Activated naive CD8-positive, alpha-beta T cell (primary cell): ENCODE results near the gene ADCY3.

Experiments
- H3K27ac Mint-ChIP-seq: one replicate; pipeline ENCODE4 v1.8.0; 2021; ENCODE audit warnings: mixed read lengths
- H3K27me3 Mint-ChIP-seq: one replicate; pipeline ENCODE4 v1.8.0; 2021; ENCODE audit warnings: mixed read lengths
- H3K36me3 Mint-ChIP-seq: one replicate; pipeline ENCODE4 v1.8.0; 2021; ENCODE audit warnings: mixed read lengths
- H3K4me1 Mint-ChIP-seq: one replicate; pipeline ENCODE4 v1.8.0; 2021; ENCODE audit warnings: low read depth, mixed read lengths
- H3K4me3 Mint-ChIP-seq: one replicate; pipeline ENCODE4 v1.8.0; 2021; ENCODE audit warnings: mild to moderate bottlenecking, mixed read lengths
- H3K9me3 Mint-ChIP-seq: one replicate; pipeline ENCODE4 v1.8.0; 2021; ENCODE audit warnings: low read depth, mixed read lengths

ADCY3 gene

DNA sequence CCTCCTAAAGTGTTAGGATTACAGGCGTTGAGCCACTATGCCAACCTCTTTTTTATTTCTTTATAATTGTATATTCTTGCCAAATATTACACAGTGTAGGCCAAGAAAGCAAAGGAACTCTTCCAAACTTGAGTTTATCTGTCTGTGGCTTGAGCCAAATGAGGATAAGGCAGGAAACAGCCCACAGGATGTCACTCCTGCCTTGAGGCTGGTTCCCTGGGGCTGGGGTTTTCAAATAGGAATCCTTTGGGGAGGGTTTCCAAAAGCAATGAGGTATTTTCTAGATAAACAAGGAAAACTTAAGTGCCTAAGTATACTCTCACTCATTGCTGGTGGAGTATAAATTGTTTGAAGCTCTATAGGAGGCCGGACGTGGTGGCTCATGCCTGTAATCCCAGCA lies 56.4 kb downstream of the ADCY3 start:
- Mint-ChIP-seq H3K27me3 (no peaks in the 10 kb centered on the region), H3K4me3 (no peak overlapping the region), H3K36me3 (peaks cover 12% of the 10 kb centered on the region), H3K27ac (no peak overlapping the region), H3K4me1 (no peaks in the 10 kb centered on the region), H3K9me3 (no peaks in the 10 kb centered on the region)

DNA sequence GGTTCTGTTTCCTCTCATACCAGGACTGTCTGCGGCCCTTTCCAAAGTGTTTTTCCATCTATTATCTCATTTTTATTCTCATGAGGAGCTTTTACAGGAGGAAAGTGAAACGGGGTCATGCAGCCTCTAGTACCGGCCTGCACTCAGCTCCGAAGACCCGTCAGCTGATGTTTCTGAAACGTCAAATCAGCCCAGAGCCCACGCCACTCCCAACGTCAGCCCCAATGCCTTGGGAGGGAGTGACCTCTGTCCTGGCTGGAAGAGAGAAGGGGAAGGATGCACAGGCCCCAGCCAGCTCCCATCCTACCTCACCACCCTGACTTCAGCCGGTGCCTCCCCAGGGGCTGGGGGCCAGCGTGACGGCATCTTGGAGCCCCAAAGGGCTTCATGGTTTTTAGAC lies 58.5 kb downstream of the ADCY3 start:
- H3K36me3 Mint-ChIP-seq: no peaks in the 10 kb centered on the region
- H3K27ac Mint-ChIP-seq: no peak overlapping the region
- no peaks in the 10 kb centered on the region for H3K27me3 Mint-ChIP-seq
- no peaks in the 10 kb centered on the region for H3K9me3 Mint-ChIP-seq
- H3K4me3 Mint-ChIP-seq: no peak overlapping the region
- no peaks in the 10 kb centered on the region for H3K4me1 Mint-ChIP-seq

DNA sequence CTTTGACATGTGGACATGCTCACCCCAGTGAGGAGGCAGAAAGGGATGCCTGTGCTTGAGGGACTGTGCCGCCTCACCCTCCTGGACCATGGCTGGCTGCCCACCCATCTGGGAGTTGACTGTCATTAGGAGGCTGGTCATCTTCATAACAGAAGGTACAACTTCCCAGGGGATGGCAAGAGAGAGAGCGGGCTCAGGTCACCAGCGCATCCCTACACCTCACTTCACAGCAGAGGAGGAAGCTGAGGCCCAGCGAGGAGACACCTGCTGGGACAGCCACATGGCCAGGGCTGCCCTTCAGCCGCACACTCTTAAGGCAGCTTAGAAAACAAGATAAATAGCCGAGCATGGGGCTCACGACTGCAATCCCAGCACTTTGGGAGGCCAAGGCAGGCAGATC lies 59.4 kb downstream of the ADCY3 start:
- no peak overlapping the region for H3K27ac Mint-ChIP-seq
- no peaks in the 10 kb centered on the region for H3K4me1 Mint-ChIP-seq
- no peaks in the 10 kb centered on the region for H3K9me3 Mint-ChIP-seq
- no peaks in the 10 kb centered on the region for H3K36me3 Mint-ChIP-seq
- H3K27me3 Mint-ChIP-seq: no peaks in the 10 kb centered on the region
- no peak overlapping the region for H3K4me3 Mint-ChIP-seq

DNA sequence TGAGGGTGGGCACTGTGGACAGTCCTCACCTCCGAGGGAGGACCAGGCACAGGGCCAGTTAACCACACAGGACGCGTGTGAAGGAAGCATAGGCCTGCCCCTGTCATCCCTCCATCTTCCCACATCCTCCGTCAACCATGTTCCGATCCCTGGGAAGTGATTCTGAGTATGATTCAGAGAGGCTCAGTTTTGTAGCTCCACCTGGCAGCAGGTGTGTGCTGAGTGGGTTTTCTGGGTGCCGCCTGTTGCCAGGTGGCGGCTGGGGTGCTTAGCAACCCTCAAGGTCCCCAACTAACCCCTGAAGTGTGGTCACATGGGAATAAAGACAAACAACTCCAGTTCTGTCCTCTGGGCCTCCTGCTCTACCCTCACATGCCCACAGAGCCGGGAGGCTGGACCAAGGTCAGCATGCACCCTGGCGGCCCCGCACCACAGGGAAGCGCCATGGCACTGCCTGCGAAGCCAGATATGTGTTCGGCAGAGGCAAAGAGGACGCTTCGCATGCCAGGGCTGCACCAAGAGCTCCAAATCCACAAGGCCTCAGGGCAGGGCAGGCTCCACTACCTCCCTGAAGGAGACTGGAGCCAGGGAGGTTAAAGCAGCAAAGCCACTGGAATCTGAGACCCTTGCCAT lies 60.0 kb downstream of the ADCY3 start:
- Mint-ChIP-seq H3K9me3 (no peaks in the 10 kb centered on the region), H3K36me3 (peaks cover 2% of the 10 kb centered on the region), H3K4me1 (no peaks in the 10 kb centered on the region), H3K4me3 (no peak overlapping the region), H3K27ac (no peak overlapping the region), H3K27me3 (no peaks in the 10 kb centered on the region)

DNA sequence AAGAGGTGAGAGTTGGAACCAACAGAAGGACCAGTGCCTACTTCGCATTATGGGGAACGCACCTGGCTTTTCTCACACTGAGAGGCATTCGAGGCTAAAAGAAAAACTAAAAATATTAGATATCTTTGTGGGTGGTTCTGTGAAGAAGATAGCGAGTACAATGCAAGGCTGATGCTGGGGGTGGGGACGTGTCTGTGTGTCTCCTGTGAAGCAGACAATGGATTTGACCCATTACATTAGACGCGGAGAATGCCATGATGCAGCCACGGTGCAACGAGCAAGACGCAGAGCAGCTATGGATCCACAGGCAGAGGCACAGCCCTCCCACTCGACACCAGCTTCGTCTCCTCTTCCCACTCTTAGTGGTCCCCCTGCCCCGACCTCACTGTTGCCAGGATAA lies 61.0 kb downstream of the ADCY3 start:
- Mint-ChIP-seq H3K27ac (no peak overlapping the region), H3K36me3 (peaks cover 4% of the 10 kb centered on the region), H3K4me3 (no peak overlapping the region), H3K9me3 (no peaks in the 10 kb centered on the region), H3K27me3 (no peaks in the 10 kb centered on the region), H3K4me1 (no peaks in the 10 kb centered on the region)

DNA sequence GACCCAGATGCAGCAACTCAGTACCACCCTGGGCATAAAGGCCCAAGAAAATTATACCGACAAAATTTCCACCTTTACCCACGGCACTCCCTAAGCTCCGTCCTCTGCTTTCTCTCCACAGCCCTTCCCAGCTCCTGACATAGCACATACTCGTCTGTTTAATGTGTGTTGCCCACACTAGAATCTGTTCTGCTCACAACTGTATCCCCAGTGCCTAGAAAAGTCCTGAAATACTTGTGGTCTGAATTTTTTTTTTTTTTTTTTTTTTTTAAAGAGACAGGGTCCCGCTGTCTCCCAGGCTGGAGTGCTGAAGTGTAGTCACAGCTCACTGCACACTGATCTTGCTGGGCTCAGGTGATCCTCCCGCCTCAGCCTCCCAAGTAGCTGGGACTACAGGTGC lies 62.3 kb downstream of the ADCY3 start:
- no peaks in the 10 kb centered on the region for H3K27me3 Mint-ChIP-seq
- H3K9me3 Mint-ChIP-seq: no peaks in the 10 kb centered on the region
- no peaks in the 10 kb centered on the region for H3K4me1 Mint-ChIP-seq
- peaks cover 4% of the 10 kb centered on the region for H3K36me3 Mint-ChIP-seq
- H3K4me3 Mint-ChIP-seq: no peak overlapping the region
- no peak overlapping the region for H3K27ac Mint-ChIP-seq

DNA sequence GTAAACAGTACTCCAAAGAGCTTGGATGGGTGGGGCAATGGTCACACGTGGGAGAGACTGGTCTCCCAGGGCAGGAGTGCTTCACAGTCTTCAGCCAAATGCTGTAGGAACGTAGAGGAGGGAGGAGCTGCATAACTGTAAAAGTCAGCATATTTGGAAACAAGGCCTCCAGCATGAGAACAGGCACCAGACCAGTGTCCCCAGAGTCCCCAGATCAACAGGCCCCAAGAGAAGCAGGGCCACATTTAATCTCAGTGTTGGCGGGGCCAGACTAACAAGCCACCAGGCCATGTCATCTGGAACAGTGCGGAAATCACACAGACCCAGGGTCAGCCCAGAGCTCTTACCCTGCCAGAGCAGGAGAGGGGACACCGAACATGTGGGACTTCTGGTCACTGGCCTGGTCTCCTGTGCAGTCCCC lies 63.2 kb downstream of the ADCY3 start:
- no peak overlapping the region for H3K27ac Mint-ChIP-seq
- no peaks in the 10 kb centered on the region for H3K9me3 Mint-ChIP-seq
- no peaks in the 10 kb centered on the region for H3K27me3 Mint-ChIP-seq
- H3K36me3 Mint-ChIP-seq: peaks cover 4% of the 10 kb centered on the region
- no peaks in the 10 kb centered on the region for H3K4me1 Mint-ChIP-seq
- H3K4me3 Mint-ChIP-seq: no peak overlapping the region

DNA sequence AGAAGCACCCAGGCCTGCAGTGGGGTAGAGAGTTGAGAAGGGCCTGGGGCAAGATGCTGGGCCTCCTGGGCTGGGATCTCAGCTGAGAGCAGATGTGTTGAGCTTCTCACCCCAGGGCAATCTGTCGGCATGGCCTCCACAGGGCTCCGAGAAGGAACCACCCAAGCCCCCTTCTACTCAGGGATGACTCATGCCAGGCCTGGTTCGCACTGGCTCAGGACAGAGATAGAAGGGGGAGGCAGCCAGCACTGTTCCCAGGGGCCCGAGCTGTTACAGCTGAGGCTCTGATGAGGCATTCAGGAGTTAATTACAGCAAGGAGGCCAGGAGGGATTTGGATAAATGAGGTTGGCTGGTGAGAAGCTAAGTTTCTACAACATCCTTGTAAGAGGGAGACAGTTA lies 64.3 kb downstream of the ADCY3 start:
- Mint-ChIP-seq H3K27me3 (no peaks in the 10 kb centered on the region), H3K4me1 (no peaks in the 10 kb centered on the region), H3K36me3 (peaks cover 4% of the 10 kb centered on the region), H3K27ac (no peak overlapping the region), H3K9me3 (no peaks in the 10 kb centered on the region), H3K4me3 (no peak overlapping the region)

DNA sequence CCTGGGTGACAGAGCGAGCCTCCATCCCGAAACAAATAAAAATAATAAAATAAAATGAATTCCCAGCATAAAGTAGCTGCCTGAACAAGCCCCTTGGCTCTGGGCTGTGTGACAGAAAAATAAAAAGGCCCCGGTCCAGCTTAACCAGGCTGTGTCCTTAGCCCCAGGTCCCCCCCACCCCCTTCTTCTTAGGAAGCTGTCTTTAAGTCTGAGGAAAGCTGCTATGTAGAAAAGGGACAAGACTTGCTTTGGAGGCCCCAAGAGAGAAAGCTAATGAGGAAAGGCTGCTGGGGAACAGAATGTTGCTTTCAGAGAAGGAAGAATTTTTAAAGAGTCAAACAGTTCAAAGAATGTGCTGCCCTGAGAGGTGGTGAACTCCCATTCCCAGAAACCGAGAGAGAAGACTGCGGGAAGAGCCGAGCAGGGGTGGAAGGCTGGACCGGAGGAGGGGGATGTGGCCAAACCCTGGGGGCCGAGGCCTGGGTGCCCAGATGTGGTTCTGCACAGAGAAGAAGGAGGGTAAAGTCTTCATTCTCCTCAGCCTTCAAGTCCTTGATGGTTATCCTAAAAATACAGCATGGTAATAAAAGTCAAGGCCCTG lies 64.9 kb downstream of the ADCY3 start:
- Mint-ChIP-seq H3K27ac (no peak overlapping the region), H3K36me3 (peaks cover 7% of the 10 kb centered on the region), H3K9me3 (no peaks in the 10 kb centered on the region), H3K27me3 (no peaks in the 10 kb centered on the region), H3K4me1 (no peaks in the 10 kb centered on the region), H3K4me3 (no peak overlapping the region)

DNA sequence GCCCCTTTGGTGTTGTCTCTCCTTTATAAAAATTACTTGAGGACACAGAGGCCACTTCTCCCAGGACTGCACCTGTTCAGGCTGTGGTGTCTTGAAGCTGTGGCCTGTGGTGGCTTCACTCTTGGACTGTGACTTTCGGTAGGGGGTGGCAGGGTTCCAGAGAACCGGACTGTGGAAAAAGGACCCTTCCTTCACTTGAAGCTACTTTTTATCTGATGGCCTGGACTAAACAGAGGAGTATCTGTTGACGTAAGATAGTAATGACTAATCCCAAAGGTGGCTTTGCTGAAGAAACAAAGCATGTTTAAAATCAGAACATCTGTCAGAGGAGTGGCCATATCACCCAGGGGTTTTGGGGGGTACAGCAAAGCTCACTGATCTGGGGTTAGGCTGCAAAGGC lies 66.0 kb downstream of the ADCY3 start:
- Mint-ChIP-seq H3K27me3 (no peaks in the 10 kb centered on the region), H3K9me3 (no peaks in the 10 kb centered on the region), H3K4me3 (no peak overlapping the region), H3K36me3 (peaks cover 7% of the 10 kb centered on the region), H3K4me1 (no peaks in the 10 kb centered on the region), H3K27ac (no peak overlapping the region)

DNA sequence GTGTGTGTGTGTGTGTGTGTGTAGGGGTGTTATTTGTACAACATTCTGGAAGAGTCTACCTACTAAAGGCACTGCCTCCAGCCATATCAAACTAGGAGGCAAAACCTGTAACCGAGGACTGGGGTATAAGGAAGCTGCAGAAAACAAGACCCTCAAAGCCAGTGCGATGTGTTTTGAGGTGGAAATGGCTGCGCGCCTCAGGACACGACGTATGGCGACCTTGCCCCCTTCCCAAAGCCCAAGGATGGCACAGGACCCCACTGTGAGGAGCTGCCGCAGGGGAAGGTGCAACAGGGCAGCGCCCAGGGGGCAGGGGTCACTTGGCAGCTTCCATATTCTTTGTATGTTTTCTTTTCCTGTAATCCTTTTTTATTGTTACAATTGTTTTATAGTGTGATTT lies 67.0 kb downstream of the ADCY3 start:
- Mint-ChIP-seq H3K9me3 (no peaks in the 10 kb centered on the region), H3K27ac (no peak overlapping the region), H3K4me1 (no peaks in the 10 kb centered on the region)

DNA sequence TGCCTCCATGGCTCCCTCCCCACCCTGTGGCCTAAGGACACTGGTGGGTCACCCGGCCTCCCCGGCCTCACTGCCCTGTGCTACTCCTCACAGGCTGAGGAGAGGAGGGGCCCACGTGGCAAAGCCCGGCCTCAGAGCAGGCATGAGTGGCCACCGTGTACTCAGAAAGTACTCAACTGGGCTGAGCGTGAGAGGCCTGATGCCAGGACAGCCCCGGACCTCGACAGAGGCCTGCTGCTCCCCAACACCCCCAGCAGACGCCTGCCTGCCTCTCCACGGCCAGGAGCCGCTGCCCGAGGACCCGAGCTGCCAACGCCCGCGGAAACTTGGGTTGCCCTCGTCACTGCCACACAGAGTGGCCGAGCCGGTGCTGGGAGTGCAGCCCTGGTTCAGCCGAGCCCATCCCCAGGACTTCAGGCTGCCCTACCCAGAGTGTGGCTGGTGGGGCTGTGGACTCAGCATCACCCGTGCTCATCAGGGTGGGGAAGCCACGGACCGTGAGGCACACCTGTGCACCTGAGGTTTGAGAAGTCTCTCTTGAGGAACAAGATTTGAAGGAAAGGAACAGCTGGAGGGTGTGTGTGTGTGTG lies 67.5 kb downstream of the ADCY3 start:
- Mint-ChIP-seq H3K27me3 (no peaks in the 10 kb centered on the region), H3K4me1 (no peaks in the 10 kb centered on the region), H3K4me3 (no peak overlapping the region), H3K27ac (no peak overlapping the region), H3K36me3 (peaks cover 7% of the 10 kb centered on the region), H3K9me3 (no peaks in the 10 kb centered on the region)

More for the DNA sequence above, 67.0 kb downstream of the ADCY3 start:
- Mint-ChIP-seq H3K27me3 (no peaks in the 10 kb centered on the region), H3K4me3 (no peak overlapping the region), H3K36me3 (peaks cover 7% of the 10 kb centered on the region)

DNA sequence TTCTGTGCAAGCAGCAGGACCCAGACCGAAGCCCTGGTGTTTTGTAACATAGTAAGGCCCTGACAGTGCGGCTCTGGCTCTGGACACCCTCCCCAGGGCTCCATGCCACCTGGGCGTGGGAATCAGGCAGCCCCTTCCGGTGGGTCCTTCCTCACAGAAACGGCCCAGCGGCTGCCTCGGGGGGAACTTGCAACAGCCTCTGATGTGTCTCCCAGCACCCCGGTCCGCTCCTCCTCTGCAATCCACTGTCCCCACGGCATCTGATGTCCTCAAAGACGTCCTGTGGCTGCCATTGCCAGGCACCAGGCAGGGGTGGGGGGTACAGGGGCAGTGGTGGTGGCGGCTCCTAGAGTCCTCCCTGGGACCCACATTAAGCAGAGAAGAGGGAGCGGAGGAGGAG lies 68.0 kb downstream of the ADCY3 start:
- H3K4me1 Mint-ChIP-seq: no peaks in the 10 kb centered on the region
- no peak overlapping the region for H3K27ac Mint-ChIP-seq
- H3K27me3 Mint-ChIP-seq: no peaks in the 10 kb centered on the region
- H3K9me3 Mint-ChIP-seq: no peaks in the 10 kb centered on the region
- H3K4me3 Mint-ChIP-seq: no peak overlapping the region
- peaks cover 9% of the 10 kb centered on the region for H3K36me3 Mint-ChIP-seq

DNA sequence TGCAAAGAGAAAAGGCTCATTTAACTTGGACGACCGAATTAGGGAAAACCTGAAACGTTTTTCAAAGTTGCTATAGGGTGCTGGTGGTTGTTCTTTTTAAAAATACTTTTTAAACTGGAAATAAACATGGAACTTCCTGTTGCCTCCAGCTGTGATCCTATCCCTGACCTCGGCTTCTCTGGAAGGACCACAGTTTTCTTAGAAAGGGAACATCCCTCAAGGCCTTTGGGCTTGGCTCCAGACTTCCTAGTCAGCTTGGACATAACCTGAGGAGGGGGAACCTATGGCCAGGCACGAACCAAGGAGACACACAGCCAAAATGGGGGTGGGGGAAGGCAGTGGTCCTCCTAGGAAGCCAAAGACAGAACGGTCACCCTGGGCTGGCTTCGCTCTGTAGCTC lies 69.1 kb downstream of the ADCY3 start:
- Mint-ChIP-seq H3K27me3 (no peaks in the 10 kb centered on the region), H3K9me3 (no peaks in the 10 kb centered on the region), H3K4me3 (no peak overlapping the region), H3K36me3 (peaks cover 9% of the 10 kb centered on the region), H3K27ac (no peak overlapping the region), H3K4me1 (no peaks in the 10 kb centered on the region)

DNA sequence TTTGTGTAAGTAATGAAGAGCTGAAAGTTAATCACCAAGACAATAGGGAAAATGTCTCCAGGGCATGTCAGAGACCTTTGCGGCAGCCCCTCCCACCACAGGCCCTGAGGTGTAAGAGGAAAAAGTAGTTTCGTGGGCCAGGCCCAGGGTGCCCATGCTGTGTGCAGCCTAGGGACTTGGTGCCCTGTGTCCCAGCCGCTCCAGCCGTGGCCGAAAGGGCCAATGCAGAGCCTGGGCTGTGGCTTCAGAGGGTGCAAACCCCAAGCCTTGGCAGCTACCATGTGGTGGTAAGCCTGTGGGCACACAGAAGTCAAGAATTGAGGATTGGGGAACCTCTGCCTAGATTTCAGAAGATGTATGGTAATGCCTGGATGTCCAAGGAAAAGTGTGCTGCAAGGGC lies 74.3 kb downstream of the ADCY3 start:
- H3K4me1 Mint-ChIP-seq: no peaks in the 10 kb centered on the region

More for the DNA sequence above, 74.3 kb downstream of the ADCY3 start:
- Mint-ChIP-seq H3K9me3 (no peaks in the 10 kb centered on the region), H3K27me3 (no peaks in the 10 kb centered on the region), H3K27ac (peak overlapping the region; percentile 12), H3K36me3 (peaks cover 9% of the 10 kb centered on the region), H3K4me3 (no peak overlapping the region)
